K562 (cell line): Measurements from ENCODE around the gene PRDM16.

Experiments used
- CBX5 ChIP-seq: IDR thresholded peaks from 2 replicates; pipeline ENCODE4 v1.6.1; 2014; ENCODE audit warnings: low read depth, borderline replicate concordance
- EGR1 ChIP-seq: fragments of 450-650 bp; conservative IDR thresholded peaks from 2 replicates; pipeline ENCODE4 v1.6.1; 2017; ENCODE audit warnings: mild to moderate bottlenecking
- EP300 ChIP-seq: IDR thresholded peaks from 2 replicates; pipeline ENCODE4 v1.6.1; 2012; ENCODE audit warnings: low read length, improper control_type of control experiment
- EZH2 ChIP-seq: IDR thresholded peaks from 2 replicates; pipeline ENCODE4 v1.6.1; 2012; ENCODE audit warnings: low read depth, mild to moderate bottlenecking, inconsistent platforms, low read length, borderline replicate concordance
- FOXK2 ChIP-seq, 2 experiments: fragments of 450-650 bp; IDR thresholded peaks in 1 of 2; conservative IDR thresholded peaks in 1 of 2; 2 replicates each; pipeline ENCODE4 v1.6.1; 2016; ENCODE audit warnings: low read depth in 2 of 2, mild to moderate bottlenecking in 1 of 2
- GTF2F1 ChIP-seq: IDR thresholded peaks from 2 replicates; pipeline ENCODE4 v1.6.1; 2011; ENCODE audit warnings: low read depth, low read length, improper control_type of control experiment
- MED1 ChIP-seq: sonication (generic); formaldehyde crosslinking; IDR thresholded peaks from 2 replicates; pipeline ENCODE4 v1.8.1; 2023; ENCODE audit warnings: missing genetic modification reagents, borderline replicate concordance
- NEUROD1 ChIP-seq: fragments of 150-350 bp; IDR thresholded peaks from 2 replicates; pipeline ENCODE4 v1.6.1; 2014; ENCODE audit warnings: borderline replicate concordance, low read length, low read depth; ENCODE audit not compliant: partially characterized antibody
- SIN3A ChIP-seq, 2 experiments: fragments of 150-350 bp in 1 of 2; IDR thresholded peaks; 2 replicates each; pipeline ENCODE4 v1.6.1; 2011 to 2016; ENCODE audit warnings: borderline replicate concordance in 2 of 2, low read depth in 2 of 2, low read length in 2 of 2, mild to moderate bottlenecking in 2 of 2, moderate library complexity in 2 of 2; ENCODE audit not compliant: control insufficient read depth in 1 of 2
- SMARCE1 ChIP-seq: fragments of 450-650 bp; IDR thresholded peaks from 2 replicates; pipeline ENCODE4 v1.7.1; 2016; ENCODE audit warnings: mild to moderate bottlenecking
- YY1 ChIP-seq, 3 experiments: IDR thresholded peaks; 2 replicates each; pipeline ENCODE4 v1.6.1; 2011; ENCODE audit warnings: low read length in 2 of 3, mild to moderate bottlenecking in 2 of 3, moderate library complexity in 2 of 3, borderline replicate concordance in 1 of 3, control low read depth in 1 of 3, low read depth in 1 of 3; ENCODE audit not compliant: insufficient read depth in 3 of 3, insufficient replicate concordance in 2 of 3, control insufficient read depth in 1 of 3, insufficient read length in 1 of 3; ENCODE audit errors: extremely low read depth in 1 of 3
- TF ChIP-seq, protein P1 (sequence below), 2 experiments: fragments of 200-800 bp in 1 of 2; sonication (Bioruptor generic) in 1 of 2; sonication (generic) in 1 of 2; formaldehyde crosslinking in 1 of 2; IDR thresholded peaks in 1 of 2; conservative IDR thresholded peaks in 1 of 2; 2 replicates each; pipeline versions ENCODE4 v1.5.0 to v1.6.1; 2016 to 2020; ENCODE audit warnings: missing compliant biosample characterization in 1 of 2, missing genetic modification characterization in 1 of 2, missing genetic modification reagents in 1 of 2

- no peak for TF ChIP-seq SMARCE1
- TF ChIP-seq YY1 (IDR thresholded peaks at IDR 0.05; ENCODE audit: borderline replicate concordance in 1 of 3, control insufficient read depth in 1 of 3, extremely low read depth in 1 of 3, insufficient read depth in 3 of 3, insufficient read length in 1 of 3, insufficient replicate concordance in 2 of 3, low read depth in 1 of 3, low read length in 2 of 3), result no peak
- TF ChIP-seq EGR1, result no peak
- no peak for TF ChIP-seq GTF2F1
- no peak for TF ChIP-seq NEUROD1
- TF ChIP-seq SIN3A (IDR thresholded peaks at IDR 0.05; ENCODE audit: borderline replicate concordance in 2 of 2, control insufficient read depth in 1 of 2, low read depth in 2 of 2, low read length in 2 of 2), result no peak
- TF ChIP-seq, protein P1, sequence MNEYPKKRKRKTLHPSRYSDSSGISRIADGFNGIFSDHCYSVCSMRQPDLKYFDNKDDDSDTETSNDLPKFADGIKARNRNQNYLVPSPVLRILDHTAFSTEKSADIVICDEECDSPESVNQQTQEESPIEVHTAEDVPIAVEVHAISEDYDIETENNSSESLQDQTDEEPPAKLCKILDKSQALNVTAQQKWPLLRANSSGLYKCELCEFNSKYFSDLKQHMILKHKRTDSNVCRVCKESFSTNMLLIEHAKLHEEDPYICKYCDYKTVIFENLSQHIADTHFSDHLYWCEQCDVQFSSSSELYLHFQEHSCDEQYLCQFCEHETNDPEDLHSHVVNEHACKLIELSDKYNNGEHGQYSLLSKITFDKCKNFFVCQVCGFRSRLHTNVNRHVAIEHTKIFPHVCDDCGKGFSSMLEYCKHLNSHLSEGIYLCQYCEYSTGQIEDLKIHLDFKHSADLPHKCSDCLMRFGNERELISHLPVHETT (CRISPR knock-in tag; conservative IDR thresholded peaks at IDR 0.05 in 1 of 2, IDR thresholded peaks at IDR 0.05 in 1 of 2), result no peak
- no peak for TF ChIP-seq MED1 (CRISPR knock-in tag)
- no peak for TF ChIP-seq FOXK2 (conservative IDR thresholded peaks at IDR 0.05 in 1 of 2, IDR thresholded peaks at IDR 0.05 in 1 of 2; ENCODE audit: low read depth in 2 of 2)
- TF ChIP-seq CBX5, result no peak
- TF ChIP-seq EP300, result no peak
- TF ChIP-seq EZH2, result no peak
These were observed 195.5 kb downstream of the PRDM16 start for GRCh38 chr1:3264456-3264855.
